Measurements from ENCODE around the gene CPNE4.
"Not testable (repeated sequence)": the region's sequence is repeated elsewhere in the genome, so short reads cannot be mapped to it uniquely, and the experiment has no call there.

Gene CPNE4

DNA sequence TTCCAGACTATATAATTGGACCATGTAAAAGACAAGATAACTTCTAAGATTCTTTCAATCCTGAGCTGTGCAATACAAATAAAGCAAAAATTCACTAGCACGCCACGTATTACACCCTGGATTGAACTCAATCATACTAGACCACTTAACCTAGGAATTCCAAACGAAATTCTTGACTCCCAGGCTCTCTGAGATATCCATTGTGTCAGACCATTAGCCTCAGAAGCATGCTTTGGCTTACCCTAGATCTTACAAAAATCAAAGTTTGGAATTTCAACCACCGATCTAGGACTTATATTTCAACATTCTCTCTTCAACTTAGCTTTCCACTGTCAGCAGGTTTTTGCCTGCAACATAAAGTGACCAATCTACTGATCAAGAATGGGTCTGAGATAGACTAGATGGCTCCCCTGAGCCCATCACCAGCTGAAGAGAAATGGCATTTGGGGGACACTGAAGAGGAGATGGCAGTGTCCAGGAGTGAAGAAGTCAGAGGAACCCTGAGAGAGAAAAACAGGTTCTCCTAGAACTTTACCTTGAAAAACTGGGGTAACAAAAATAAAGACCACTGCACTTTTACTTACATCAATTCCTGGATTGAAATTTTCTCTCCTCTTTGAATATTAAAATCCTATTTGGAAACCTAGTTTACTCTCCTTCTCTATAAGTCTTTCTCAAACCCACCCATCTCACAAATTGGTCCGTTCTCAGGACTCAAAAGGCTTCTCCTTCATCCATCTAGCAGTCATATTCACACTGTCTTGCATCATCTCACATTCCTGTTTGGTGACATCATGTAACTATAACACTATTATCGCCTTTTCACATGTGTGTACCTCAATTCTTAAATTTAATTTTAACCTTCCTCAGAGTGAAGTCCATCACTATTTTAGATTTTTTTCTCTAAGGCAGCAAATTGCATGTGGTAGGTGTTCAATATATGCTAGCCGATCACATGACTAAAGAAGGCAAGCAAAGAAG is 18.5 kb downstream of the CPNE4 start:
- no peak for DNase-seq (ENCODE audit: low read depth)

DNA sequence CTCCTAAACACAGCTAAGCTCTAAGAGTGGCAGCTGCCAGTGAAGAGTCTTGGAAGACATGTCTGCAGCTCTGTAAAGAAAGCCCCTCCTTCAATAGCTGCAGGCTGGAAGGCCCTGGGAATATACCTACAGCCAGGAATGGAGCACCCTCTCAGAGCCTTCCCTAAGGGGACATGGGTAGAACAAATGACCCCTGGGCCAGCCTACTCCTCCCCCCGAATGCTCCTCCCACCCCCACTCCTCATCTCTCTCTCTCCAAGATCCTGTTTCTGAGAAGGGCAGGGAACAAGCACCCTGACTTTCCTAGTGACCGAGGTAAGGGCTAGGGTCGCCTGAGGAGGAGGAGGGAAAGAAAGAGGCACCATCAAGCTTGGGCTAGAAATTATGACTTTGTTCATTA is 20.7 kb downstream of the CPNE4 start:
- DNase-seq (ENCODE audit: low read depth): no peak

DNA sequence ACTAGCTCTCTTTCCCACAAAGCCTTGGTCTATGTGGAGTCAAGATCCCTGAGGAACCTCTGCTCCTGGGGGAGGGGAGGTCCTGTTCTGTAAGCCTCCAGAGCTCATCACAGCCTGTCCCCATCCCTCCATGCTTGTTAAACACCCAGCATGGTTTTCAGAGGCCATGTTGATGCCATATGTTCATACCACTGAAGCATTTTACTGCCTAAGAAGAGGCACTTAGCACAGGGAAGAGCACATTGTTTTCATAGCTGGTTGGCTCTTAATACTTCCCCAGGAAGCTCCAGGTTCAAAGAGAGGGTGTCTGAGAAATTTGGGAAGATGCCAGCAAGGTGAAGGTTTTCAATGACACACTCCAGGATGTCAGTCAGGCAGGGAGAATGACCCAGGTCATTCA is 25.6 kb downstream of the CPNE4 start:
- DNase-seq (ENCODE audit: low read depth): no peak

DNA sequence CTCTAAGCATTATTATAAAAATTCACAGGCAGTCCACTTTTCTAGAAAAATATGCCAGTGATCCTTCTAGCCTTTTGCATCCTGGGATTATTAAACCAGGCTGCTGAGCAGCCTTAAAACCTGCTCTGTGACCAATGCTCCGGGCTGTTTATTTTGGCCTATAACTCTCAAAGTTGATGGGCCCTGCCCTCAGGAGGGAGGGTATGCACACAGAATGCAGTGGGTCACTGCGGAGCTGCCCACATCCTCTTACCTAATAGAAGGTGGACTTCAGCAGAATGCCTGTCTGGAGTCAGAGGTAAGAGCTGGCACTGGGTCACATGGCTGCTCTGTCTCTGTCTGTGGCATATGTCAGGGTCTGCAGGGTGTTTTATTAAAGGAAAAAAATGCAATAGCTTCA is 26.0 kb downstream of the CPNE4 start:
- DNase-seq (ENCODE audit: low read depth): no peak

DNA sequence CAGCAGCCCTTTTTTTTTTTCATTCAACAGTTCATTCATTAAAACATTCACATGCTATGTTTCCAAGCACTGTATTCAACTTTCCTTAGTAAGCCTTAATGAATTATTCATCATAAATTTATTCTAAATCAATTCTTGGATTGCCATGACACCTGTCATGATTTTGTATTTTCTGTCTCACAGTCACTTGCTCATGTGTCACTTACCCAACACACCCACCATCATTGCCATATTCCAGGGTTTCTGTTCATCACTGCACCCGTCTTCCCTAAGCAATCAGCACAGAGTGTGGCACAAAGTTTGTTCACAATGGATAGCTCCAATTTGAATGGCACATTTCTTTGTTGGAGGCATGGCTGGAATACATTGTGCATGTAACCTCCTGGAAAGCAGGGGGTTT is 27.2 kb downstream of the CPNE4 start:
- no peak for DNase-seq (ENCODE audit: low read depth)

DNA sequence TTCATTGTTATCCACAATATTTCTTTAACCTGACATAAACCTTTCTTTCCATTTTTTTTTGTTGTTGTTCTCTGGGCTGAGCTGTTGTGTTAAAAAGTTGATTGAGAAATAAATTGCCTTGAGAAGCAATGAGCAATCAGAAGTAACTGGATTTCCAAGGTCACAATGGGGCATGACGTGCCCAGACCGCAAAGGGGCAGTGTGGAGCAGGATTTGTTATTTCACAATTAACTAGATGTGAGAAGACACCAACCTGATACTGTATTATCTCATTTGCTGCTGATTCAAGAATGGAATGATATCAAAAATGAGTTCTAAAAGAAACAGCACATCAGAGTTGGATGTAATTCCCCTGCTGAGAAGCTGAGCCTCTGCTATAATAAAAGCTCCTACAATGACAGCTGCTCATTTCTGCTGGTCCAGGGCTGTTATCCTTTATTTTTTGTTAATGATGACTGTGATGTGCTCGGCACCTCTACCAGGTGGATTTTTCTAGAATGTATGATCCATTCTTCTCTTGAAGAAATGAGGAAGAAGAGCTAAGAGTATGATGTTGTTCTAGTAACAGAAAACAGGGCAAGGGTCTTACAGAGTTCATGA is 28.1 kb downstream of the CPNE4 start:
- no peak for DNase-seq (ENCODE audit: low read depth)

DNA sequence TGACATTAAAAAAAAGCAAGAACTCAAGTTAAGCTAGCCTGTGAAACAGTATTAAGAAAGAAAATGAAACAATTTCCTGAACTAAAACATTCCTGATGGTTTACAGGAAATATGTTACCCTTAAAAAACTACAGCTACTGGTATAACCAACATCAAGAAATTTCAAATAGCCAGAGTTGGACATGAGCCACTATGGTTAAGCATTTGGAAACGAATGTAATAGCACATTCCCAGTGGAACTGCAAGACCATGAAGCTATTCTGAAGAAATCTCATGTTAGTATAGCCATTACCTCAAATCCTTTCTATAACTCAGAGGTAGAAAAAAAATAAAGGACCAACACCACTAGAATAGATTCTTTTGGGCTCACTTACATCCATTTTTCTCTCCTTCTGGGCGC is 30.2 kb downstream of the CPNE4 start:
- no peak for DNase-seq (ENCODE audit: low read depth)

DNA sequence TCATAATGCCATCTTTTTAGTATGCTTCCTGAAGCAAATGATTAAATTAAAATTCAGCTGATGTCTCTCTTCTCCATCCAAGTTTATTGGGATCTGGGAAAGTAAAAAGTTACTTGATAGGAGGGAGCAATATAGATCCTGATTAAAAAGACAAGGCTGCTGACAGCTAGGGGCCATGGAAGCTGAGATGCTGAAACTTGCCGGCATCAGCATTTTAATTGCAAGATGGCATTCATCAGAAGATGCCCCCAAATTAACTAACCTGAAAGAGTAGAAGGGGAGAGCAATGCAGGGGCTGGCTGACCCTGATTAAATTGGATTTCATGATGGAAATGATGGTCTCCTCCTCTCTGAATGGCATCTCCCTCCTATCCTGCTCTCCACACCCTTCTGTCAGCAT is 31.1 kb downstream of the CPNE4 start:
- DNase-seq (ENCODE audit: low read depth): no peak

DNA sequence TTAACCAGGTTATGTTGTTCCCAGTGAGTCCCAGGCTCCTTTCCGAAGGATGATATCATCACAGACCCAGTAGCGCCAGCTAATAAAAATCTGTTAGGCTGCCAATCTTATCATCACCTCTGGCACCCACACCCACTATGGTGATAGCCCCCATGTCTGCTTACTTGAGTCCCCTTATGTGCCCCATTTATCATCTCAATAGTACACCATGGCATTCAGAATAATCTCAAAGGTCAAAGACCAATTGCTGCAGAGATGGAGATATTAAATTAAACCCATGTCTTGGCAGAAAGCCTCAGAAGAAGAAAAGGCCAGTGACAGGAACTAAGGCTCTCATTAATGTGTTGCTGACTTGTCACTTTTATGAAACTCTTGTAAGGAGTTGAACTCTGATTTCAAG is 32.8 kb downstream of the CPNE4 start:
- no peak for DNase-seq (ENCODE audit: low read depth)

DNA sequence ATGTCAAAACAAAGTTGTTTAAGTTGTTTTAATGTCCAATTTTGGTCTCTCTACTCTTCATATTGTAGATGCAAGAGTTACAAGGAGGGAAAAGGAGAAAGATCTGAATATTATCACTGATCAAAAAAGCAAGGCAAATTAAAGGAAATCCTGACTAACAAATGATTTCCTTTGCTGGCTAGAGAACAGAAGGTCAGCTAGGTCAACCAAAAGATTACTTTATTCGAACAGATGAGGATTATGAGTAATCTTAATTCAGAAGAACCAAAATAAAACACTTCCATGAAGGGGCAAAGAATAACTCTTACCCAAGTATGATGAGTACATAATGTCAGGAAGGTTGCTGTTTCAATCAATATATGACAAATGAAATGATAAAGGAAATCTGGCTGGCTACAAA is 33.8 kb downstream of the CPNE4 start:
- no peak for DNase-seq (ENCODE audit: low read depth)

DNA sequence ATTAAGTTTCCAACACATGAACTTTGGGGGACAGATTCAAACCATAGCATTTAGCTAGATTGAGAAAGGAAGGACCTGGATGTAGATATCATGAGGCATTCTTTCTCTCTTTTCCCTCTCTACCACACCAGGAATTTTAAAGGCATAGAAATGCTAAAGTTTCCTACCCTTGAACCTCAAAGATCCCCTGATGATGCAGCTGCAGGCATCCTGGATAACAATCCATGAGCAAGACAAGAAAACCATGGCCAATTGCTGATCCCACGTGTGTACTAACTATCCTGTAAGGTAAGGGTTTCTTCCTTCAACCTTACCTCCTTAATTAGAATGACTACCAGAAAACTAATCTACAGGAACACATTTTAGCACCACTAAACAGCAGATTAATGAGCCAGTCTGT is 36.8 kb downstream of the CPNE4 start:
- no peak for DNase-seq (ENCODE audit: low read depth)

DNA sequence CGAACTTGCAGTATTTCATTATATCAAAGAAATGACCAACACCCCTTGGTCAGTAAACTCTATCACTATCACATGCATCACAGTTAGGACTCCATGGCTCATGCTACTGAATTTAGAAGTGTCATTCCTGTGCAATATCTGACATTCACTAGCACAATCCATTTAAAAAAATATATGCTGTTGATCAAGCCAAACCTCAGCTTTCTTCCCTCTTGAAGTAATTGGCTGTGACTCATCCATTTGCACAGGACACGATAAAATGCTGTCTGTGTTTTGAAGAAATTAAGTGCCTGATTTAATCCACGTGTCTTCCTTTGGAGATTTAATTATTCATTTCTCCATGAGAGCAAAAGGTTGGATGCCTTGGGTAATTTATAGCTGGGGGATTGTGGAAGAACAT is 38.9 kb downstream of the CPNE4 start:
- no peak for DNase-seq (ENCODE audit: low read depth)

DNA sequence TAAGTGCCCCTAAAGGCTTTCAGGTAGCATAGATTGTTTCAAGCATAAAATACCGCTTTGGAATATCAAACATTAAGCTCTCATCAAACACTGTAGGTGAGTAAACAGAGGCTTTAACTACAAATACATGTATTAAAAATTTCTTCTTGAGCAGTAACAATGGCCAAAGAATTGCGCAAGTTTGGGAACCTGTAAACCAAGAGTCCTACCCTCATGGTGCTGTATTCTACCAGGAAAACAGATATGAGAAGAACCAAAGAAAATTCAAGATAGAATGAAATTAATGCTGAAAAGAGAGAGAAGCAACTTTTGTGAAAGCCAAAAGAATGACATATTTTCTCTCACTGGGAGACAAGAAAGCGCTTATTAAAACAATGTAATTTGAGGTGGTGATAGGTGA is 45.5 kb downstream of the CPNE4 start:
- no peak for DNase-seq (ENCODE audit: low read depth)

DNA sequence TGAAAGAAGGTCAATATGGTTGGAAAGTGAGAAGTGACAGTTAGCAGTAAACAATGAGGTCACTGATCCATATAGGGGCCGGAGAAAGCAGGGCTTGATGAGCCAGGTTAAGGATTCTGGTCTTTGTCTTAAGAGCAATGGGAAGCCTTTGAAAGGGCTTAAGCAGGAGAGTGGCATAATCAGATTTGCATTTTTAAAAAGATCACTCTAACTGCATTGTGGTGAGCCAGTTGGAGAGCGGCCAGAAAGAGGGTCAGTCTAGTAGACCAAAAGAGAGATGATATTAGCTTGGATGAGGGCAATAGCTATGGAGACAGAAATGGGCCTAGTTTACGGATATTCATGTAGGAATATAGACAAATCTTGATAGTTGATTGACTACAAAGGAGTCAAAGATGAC is 46.6 kb downstream of the CPNE4 start:
- DNase-seq (ENCODE audit: low read depth): no peak

DNA sequence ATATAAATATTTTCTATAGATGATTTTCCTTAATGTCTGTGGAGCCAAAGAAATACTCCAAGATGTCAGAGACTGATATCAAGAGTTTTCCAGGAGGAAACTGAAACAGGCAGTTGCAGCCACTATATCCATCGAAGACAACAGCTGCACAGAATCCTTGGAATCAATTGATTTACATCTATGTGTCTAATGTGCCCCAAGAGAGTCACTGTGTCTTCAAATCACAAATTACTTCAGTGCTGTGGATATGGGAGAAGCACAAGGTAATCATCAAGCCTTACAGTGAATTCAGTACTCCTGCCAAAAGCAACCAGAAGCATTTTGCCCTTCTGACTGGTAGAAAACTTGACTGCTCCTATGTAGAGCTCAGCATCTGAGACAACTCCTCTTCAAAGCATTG is 51.1 kb downstream of the CPNE4 start:
- no peak for DNase-seq (ENCODE audit: low read depth)

DNA sequence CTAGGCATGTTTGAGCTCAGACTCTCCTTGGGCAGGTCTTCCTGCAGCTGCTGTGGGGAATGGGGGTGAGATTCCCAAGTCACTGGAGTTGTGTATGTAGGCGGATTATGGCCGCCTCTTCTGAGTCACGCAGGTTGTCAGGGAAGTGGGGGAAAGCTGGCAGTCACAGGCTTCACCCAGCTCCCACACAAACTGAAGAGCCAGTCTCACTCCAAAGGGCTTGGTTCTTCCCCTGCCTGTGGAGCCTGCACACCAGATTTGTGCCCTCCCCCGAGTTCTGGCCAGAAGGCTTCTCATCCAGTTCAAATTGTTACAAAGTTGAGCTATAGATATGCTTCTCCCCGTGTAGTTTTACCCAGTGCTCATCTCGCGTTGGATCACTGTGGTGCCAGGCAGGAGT is 53.5 kb downstream of the CPNE4 start:
- no peak for DNase-seq (ENCODE audit: low read depth)

DNA sequence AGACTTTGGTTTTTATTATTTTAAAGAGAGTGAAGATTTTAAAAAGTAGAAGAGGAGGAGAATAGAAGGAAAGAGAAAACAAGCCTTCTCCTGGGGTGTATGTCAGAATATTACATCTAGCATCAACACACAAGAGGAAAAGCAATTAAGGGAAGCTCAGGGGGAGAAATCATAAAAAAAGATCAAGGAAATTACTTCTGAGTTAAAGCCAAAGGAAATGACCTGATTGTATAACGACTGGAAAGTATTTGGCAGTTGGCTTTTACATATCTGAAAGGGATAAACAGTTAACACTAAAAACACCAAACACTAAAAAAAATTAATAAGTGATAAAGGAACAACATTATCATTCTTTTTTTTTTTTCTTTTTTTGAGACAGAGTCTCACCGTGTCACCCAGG is 58.4 kb downstream of the CPNE4 start:
- no peak for DNase-seq (ENCODE audit: low read depth)

DNA sequence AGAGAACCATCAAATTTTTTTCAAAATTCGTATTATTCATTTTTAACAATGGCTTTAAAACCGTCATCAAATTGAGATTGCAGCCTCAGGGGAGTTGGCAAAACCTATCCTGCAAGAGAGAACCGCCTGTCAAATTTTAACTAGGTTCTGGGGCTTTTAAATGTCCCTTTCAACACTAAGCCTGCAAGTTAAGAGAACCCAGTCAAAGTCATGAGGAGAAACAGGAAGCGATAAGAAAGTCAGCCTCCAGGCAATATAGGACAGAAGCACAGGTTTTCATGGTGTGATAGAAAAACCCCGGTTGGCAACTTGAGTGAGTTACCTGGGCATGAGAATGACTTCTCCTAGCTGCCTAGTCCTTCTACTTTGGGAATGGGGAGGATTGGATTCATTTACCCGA is 59.8 kb downstream of the CPNE4 start:
- no peak for DNase-seq (ENCODE audit: low read depth)

DNA sequence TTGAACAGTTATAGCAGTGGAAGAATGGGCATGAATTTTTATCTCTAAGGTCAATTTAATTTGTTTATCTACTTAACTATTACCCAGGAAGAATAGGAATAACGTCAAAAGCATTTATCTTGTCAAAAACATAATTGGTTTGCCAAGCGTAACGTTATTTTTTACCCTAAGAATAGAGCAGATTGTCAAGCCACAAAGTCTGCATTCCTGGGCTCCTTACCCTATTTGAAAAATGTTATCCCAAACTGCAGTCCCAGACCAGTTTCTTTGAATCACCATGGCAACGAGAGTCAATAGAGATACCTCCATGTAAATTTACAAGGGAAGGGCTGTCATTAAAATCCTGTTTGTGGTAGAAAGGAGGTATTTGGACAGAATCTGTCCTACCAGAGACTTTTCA is 61.1 kb downstream of the CPNE4 start:
- DNase-seq (ENCODE audit: low read depth): no peak

DNA sequence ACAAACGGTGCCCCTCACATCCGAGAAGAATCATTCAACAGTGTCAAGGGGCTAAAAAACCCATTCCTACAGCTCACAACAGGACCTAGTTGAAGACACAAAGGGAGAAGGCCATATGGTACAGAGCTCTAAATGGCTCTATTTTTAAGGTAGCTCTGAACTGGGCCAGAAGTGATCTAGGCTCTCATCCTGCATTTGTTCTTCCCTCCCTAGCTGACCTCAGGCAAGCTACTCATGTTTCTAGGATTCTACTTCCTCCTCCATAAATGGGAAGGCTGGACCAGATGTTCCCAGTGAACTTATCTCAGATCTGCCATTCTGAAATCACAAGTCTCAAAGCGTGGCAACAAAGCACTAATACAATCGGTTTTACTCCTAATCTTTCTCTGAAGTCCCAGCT is 62.3 kb downstream of the CPNE4 start:
- DNase-seq (ENCODE audit: low read depth): no peak

DNA sequence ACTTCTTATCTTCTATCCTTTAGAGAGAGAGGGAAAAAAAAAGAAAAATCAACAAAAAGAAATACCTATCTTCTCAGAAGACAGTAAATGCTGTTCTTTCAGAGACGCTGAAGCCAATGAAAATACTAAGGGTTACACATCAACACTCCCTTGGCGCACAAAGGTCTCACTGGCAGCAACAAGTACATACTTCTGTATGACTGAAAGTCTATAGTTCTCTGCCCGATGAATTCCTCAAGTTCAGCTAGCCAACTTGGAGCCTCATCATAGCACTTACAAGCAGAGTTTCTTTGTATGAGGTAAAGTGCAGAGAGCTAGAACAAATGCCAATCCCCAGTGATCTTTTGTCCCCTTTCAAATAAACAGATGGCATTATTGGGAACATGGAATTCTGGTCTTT is 62.7 kb downstream of the CPNE4 start:
- DNase-seq (ENCODE audit: low read depth): no peak

DNA sequence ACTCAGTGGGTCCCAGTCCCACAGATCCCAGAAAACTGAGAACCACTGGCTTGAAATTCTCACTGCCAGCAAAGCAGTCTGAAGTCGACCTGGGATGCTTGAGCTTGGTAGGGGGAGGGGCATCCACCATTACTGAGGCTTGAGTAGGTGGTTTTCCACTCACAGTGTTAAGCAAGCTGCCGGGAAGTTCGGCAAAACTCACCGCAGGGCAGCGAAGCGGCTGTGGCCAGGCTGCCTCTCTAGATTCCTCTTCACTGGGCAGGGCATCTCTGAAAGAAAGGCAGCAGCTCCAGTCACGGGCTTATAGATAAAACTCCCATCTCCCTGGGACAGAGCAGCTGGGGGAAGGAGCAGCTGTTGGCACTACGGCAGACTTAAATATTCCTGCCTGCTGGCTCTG is 71.4 kb downstream of the CPNE4 start:
- DNase-seq (ENCODE audit: low read depth): not testable (repeated sequence)

DNA sequence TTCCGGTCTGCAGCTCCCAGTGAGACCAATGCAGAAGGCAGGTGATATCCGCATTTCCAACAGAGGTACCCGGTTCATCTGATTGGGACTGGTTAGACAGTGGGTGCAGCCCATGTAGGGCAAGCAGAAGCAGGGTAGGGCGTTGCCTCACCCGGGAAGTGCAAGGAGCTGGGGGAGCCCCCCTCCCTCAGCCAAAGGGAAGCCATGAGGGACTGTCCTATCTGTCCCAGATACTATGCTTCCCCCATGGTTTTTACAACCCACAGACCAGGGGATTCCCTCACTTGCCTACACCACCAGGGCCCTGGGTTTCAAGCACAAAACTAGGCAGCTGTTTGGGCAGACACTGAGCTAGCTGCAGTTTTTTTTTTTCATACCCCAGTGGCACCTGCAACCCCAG is 71.8 kb downstream of the CPNE4 start:
- no peak for DNase-seq (ENCODE audit: low read depth)

DNA sequence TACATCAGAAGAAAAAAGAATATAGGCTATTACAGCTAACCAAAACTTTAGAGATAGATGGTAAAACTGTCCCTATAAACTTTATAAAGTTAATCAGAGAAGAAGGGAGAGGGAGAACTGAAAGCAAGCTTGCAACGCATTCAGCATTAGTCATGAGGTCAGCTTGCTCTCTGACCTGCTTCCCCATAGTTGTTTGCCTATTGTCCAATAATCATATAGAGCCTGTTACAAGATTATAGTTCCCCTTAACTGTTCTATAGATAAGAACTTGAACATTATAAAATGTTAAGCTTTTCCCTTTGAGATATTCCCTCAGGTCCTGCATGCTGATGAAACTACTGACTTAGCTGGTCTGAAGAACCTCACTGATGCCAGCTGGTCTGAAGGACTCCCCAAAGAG is 74.5 kb downstream of the CPNE4 start:
- DNase-seq (ENCODE audit: low read depth): no peak
